ENCODE results near the gene PPP1R13B.

The PPP1R13B gene

GRCh38 chr14:103707329-103708263 is 139.8 kb downstream of the PPP1R13B start:
- Histone ChIP-seq H2AFZ (ENCODE audit: low read depth, low read length) (no peak overlapping the region), H3K27ac (ENCODE audit: low read length) (no peak overlapping the region), H3K36me3 (replicated peaks; ENCODE audit: low read depth, low read length) (peaks cover 59% of the 10 kb centered on the region), H3K4me1 (ENCODE audit: low read length) (peaks cover 2% of the 10 kb centered on the region; the same call in 1 of the 2 replicates), H3K79me2 (ENCODE audit: low read length) (peaks cover 7% of the 10 kb centered on the region), H3K27me3 (ENCODE audit: low read depth, low read length) (no peaks in the 10 kb centered on the region), H3K4me3 (ENCODE audit: low read length) (no peak overlapping the region), H3K4me2 (ENCODE audit: low read length) (no peak overlapping the region), H3K9me3 (ENCODE audit: insufficient read depth, low read length) (no peaks in the 10 kb centered on the region), H4K20me1 (ENCODE audit: insufficient read depth, low read length) (no peaks in the 10 kb centered on the region; the same call in none of the 2 replicates), H3K9ac (ENCODE audit: low read length) (no peak overlapping the region)
- no peak for TF ChIP-seq EZH2phosphoT487 (IDR thresholded peaks at IDR 0.05; ENCODE audit: low read depth)

GRCh38 chr14:103706551-103707328 is 140.6 kb downstream of the PPP1R13B start:
- H3K27ac ChIP-seq (ENCODE audit: low read length): no peak overlapping the region
- H3K79me2 ChIP-seq (ENCODE audit: low read length): no peaks in the 10 kb centered on the region; the same call in 1 of the 2 replicates
- no peaks in the 10 kb centered on the region for H3K9me3 ChIP-seq (ENCODE audit: insufficient read depth, low read length)
- peaks cover 66% of the 10 kb centered on the region for H3K36me3 ChIP-seq (replicated peaks; ENCODE audit: low read depth, low read length)
- no peak for TF ChIP-seq EZH2phosphoT487 (IDR thresholded peaks at IDR 0.05; ENCODE audit: low read depth)
- peaks cover 11% of the 10 kb centered on the region for H3K4me1 ChIP-seq (ENCODE audit: low read length)
- H2AFZ ChIP-seq (ENCODE audit: low read depth, low read length): no peak overlapping the region
- H3K9ac ChIP-seq (ENCODE audit: low read length): no peak overlapping the region
- peaks cover 7% of the 10 kb centered on the region for H4K20me1 ChIP-seq (ENCODE audit: insufficient read depth, low read length)
- H3K4me2 ChIP-seq (ENCODE audit: low read length): no peak overlapping the region
- no peaks in the 10 kb centered on the region for H3K27me3 ChIP-seq (ENCODE audit: low read depth, low read length)
- no peak overlapping the region for H3K4me3 ChIP-seq (ENCODE audit: low read length)

- Histone ChIP-seq H3K4me3 (ENCODE audit: low read length) (no peak overlapping the region), H4K20me1 (ENCODE audit: insufficient read depth, low read length) (peaks cover 7% of the 10 kb centered on the region), H3K9ac (ENCODE audit: low read length) (no peak overlapping the region), H3K27ac (ENCODE audit: low read length) (no peak overlapping the region), H2AFZ (ENCODE audit: low read depth, low read length) (no peak overlapping the region), H3K79me2 (ENCODE audit: low read length) (no peaks in the 10 kb centered on the region; the same call in 1 of the 2 replicates), H3K4me2 (ENCODE audit: low read length) (no peak overlapping the region), H3K27me3 (ENCODE audit: low read depth, low read length) (no peaks in the 10 kb centered on the region), H3K36me3 (replicated peaks; ENCODE audit: low read depth, low read length) (peaks cover 64% of the 10 kb centered on the region), H3K4me1 (ENCODE audit: low read length) (peaks cover 14% of the 10 kb centered on the region), H3K9me3 (ENCODE audit: insufficient read depth, low read length) (no peaks in the 10 kb centered on the region)
- TF ChIP-seq CTCF (IDR thresholded peaks at IDR 0.05; ENCODE audit: low read depth, low read length) (no peak), EZH2phosphoT487 (IDR thresholded peaks at IDR 0.05; ENCODE audit: low read depth) (no peak)
These were observed 141.7 kb downstream of the PPP1R13B start for GRCh38 chr14:103705504-103706284.

- no peak overlapping the region for H2AFZ ChIP-seq (ENCODE audit: low read depth, low read length)
- no peaks in the 10 kb centered on the region for H3K27me3 ChIP-seq (ENCODE audit: low read depth, low read length)
- no peak overlapping the region for H3K27ac ChIP-seq (ENCODE audit: low read length)
- no peak overlapping the region for H3K4me3 ChIP-seq (ENCODE audit: low read length)
- H4K20me1 ChIP-seq (ENCODE audit: insufficient read depth, low read length): peaks cover 7% of the 10 kb centered on the region
- H3K79me2 ChIP-seq (ENCODE audit: low read length): no peaks in the 10 kb centered on the region; the same call in 1 of the 2 replicates
- no peaks in the 10 kb centered on the region for H3K9me3 ChIP-seq (ENCODE audit: insufficient read depth, low read length)
- no peak overlapping the region for H3K9ac ChIP-seq (ENCODE audit: low read length)
- H3K36me3 ChIP-seq (replicated peaks; ENCODE audit: low read depth, low read length): peaks cover 63% of the 10 kb centered on the region
- TF ChIP-seq EZH2phosphoT487 (IDR thresholded peaks at IDR 0.05; ENCODE audit: low read depth): no peak
- no peak for TF ChIP-seq CTCF (IDR thresholded peaks at IDR 0.05; ENCODE audit: low read depth, low read length)
- no peak overlapping the region for H3K4me2 ChIP-seq (ENCODE audit: low read length)
- H3K4me1 ChIP-seq (ENCODE audit: low read length): peaks cover 14% of the 10 kb centered on the region
These were observed 142.3 kb downstream of the PPP1R13B start for GRCh38 chr14:103705118-103705503.

Measured in OCI-LY3 (cell line).